Liver (tissue), 9 donors: Measurements from ENCODE around the gene GRK5. TPM values are rescaled to one million over a fixed set of nuclear protein-coding genes. Genes with fewer than 3 reads are reported as not detected.

ENCODE experiments used
- DNase-seq: peaks from one replicate; pipeline ENCODE4 v3.0.0-alpha.2; 2017; ENCODE audit warnings: low spot score
- H3K27ac ChIP-seq, 2 donors: one replicate each; pipeline ENCODE4 v1.7.0; 2013; ENCODE audit warnings: inconsistent platforms in 2 of 2, low read length in 2 of 2, control low read depth in 1 of 2, low read depth in 1 of 2, mild to moderate bottlenecking in 1 of 2
- H3K27me3 ChIP-seq, 4 donors: one replicate each; pipeline versions ENCODE4 v1.6.1 to v1.7.0; 2013; ENCODE audit warnings: low read length in 3 of 4, inconsistent platforms in 1 of 4, mild to moderate bottlenecking in 1 of 4, moderate library complexity in 1 of 4; ENCODE audit not compliant: control insufficient read depth in 4 of 4, insufficient read depth in 4 of 4
- H3K36me3 ChIP-seq, 4 donors: one replicate each; pipeline versions ENCODE4 v1.6.1 to v1.7.0; 2013; ENCODE audit warnings: low read length in 3 of 4, mild to moderate bottlenecking in 3 of 4, low read depth in 1 of 4, moderate library complexity in 1 of 4; ENCODE audit not compliant: control insufficient read depth in 4 of 4, insufficient read depth in 3 of 4
- H3K4me1 ChIP-seq, 4 donors: one replicate each; pipeline versions ENCODE4 v1.6.1 to v1.7.0; 2013; ENCODE audit warnings: low read length in 3 of 4, mild to moderate bottlenecking in 3 of 4, moderate library complexity in 1 of 4; ENCODE audit not compliant: control insufficient read depth in 4 of 4, insufficient read depth in 4 of 4
- H3K4me3 ChIP-seq, 3 donors: one replicate each; pipeline versions ENCODE4 v1.6.1 to v1.7.0; 2013; ENCODE audit warnings: low read length in 3 of 3, control low read depth in 1 of 3, low read depth in 1 of 3, mild to moderate bottlenecking in 1 of 3
- H3K9ac ChIP-seq, 2 donors: one replicate each; pipeline ENCODE4 v1.7.0; 2013; ENCODE audit warnings: low read length in 2 of 2, mild to moderate bottlenecking in 2 of 2, moderate library complexity in 2 of 2, control low read depth in 1 of 2, low read depth in 1 of 2
- H3K9me3 ChIP-seq, 4 donors: one replicate each; pipeline versions ENCODE4 v1.6.1 to v1.7.0; 2013; ENCODE audit warnings: low read length in 3 of 4; ENCODE audit not compliant: control insufficient read depth in 4 of 4
- EGR1 ChIP-seq, 2 donors: IDR thresholded peaks; 2 replicates each; pipeline ENCODE4 v1.6.1; 2016 to 2018; ENCODE audit warnings: antibody characterized with exemption in 2 of 2, low read depth in 2 of 2
- FOXA1 ChIP-seq: IDR thresholded peaks from 2 replicates; pipeline ENCODE4 v1.6.1; 2016; ENCODE audit warnings: antibody characterized with exemption
- FOXA2 ChIP-seq: IDR thresholded peaks from 2 replicates; pipeline ENCODE4 v1.6.1; 2016; ENCODE audit warnings: antibody characterized with exemption
- HNF4G ChIP-seq: IDR thresholded peaks from 2 replicates; pipeline ENCODE4 v1.6.1; 2016; ENCODE audit warnings: antibody characterized with exemption
- JUND ChIP-seq, 2 donors: IDR thresholded peaks; 2 replicates each; pipeline ENCODE4 v1.6.1; 2016; ENCODE audit warnings: antibody characterized with exemption in 2 of 2
- MAX ChIP-seq: IDR thresholded peaks from 2 replicates; pipeline ENCODE4 v1.6.1; 2016; ENCODE audit warnings: antibody characterized with exemption
- NR2F2 ChIP-seq: IDR thresholded peaks from 2 replicates; pipeline ENCODE4 v1.6.1; 2016; ENCODE audit warnings: antibody characterized with exemption
- REST ChIP-seq: IDR thresholded peaks from 2 replicates; pipeline ENCODE4 v1.6.1; 2016; ENCODE audit warnings: antibody characterized with exemption, mild to moderate bottlenecking
- SP1 ChIP-seq: IDR thresholded peaks from 2 replicates; pipeline ENCODE4 v1.6.1; 2018; ENCODE audit warnings: antibody characterized with exemption, mild to moderate bottlenecking
- TAF1 ChIP-seq: conservative IDR thresholded peaks from 2 replicates; pipeline ENCODE4 v1.6.1; 2016; ENCODE audit warnings: antibody characterized with exemption, mild to moderate bottlenecking
- YY1 ChIP-seq: IDR thresholded peaks from 2 replicates; pipeline ENCODE4 v1.6.1; 2016; ENCODE audit warnings: antibody characterized with exemption, mild to moderate bottlenecking
- ZBTB33 ChIP-seq: IDR thresholded peaks from 2 replicates; pipeline ENCODE4 v1.6.1; 2016; ENCODE audit warnings: antibody characterized with exemption
- WGBS: extraction: QIAGEN DNeasy Blood & Tissue Kit; methylation state at CpG from one replicate; pipeline ENCODE4 v1.1.7; 2013; 5-methylcytosine and 5-hydroxymethylcytosine counted together
- polyA plus RNA-seq, 2 donors: library from polyadenylated mRNA; stranded (reverse) in 1 of 2; unstranded in 1 of 2; fragments of 200-250 nt in 1 of 2; fragments of >200 nt in 1 of 2; fragmentation: Nextera tagmentation in 1 of 2; extraction: Ambion mirVana in 1 of 2; gene quantifications; one replicate each; pipeline versions ENCODE4 v1.2.1 to v1.2.3, GENCODE V29; 2013 to 2015
- total RNA-seq, 2 donors: library from RNA; depleted of rRNA; stranded (reverse); fragments of >200 nt; gene quantifications; one replicate each; pipeline ENCODE4 v1.2.3, GENCODE V29; 2014
- donor health status: healthy.
- donor health status: healthy.
- donor health status: healthy.
- donor health status: healthy.
- donor health status: healthy.

GRK5 gene
- total and polyA plus RNA-seq, 4 donors: 2.1 to 6.6 (median 5.1) TPM

- Histone ChIP-seq H3K27ac (no peak overlapping the region), H3K36me3 (no peaks in the 10 kb centered on the region), H3K4me3 (no peak overlapping the region), H3K9ac (no peak overlapping the region), H3K27me3 (no peaks in the 10 kb centered on the region), H3K9me3 (no peaks in the 10 kb centered on the region), H3K4me1 (no peaks in the 10 kb centered on the region)
- TF ChIP-seq SP1 (no peak), FOXA1 (no peak), REST (no peak), FOXA2 (no peak), NR2F2 (no peak), MAX (no peak), HNF4G (no peak), TAF1 (no peak)
- WGBS: 57% methylated on average over 11 of the region's 11 CpGs
- peak; percentile 45 for DNase-seq
Observed at GRCh38 chr10:119498889-119499676, 291.7 kb downstream of the GRK5 start.

- 48% methylated on average over 5 of the region's 5 CpGs for WGBS
- no peak for DNase-seq
- H3K27ac ChIP-seq: no peak overlapping the region
- no peaks in the 10 kb centered on the region for H3K9me3 ChIP-seq
- no peaks in the 10 kb centered on the region for H3K27me3 ChIP-seq
- no peak overlapping the region for H3K9ac ChIP-seq
- H3K4me3 ChIP-seq: no peak overlapping the region
- TF ChIP-seq EGR1 (IDR thresholded peaks at IDR 0.05; ENCODE audit: low read depth in 2 of 2) (no peak), REST (no peak), MAX (no peak), HNF4G (no peak), JUND (IDR thresholded peaks at IDR 0.05) (no peak), ZBTB33 (no peak), YY1 (no peak), FOXA2 (no peak), NR2F2 (no peak)
- H3K36me3 ChIP-seq: no peaks in the 10 kb centered on the region
- H3K4me1 ChIP-seq: no peaks in the 10 kb centered on the region
Observed at GRCh38 chr10:119499677-119500002, 292.3 kb downstream of the GRK5 start.
